DOHH2 (cell line): Measurements from ENCODE around the gene MAP2K7.

ENCODE experiments used
- CTCF ChIP-seq: fragments of 200-600 bp; sonication (generic); IDR thresholded peaks from one replicate; pipeline ENCODE4 v1.5.1; 2014; ENCODE audit warnings: antibody characterized with exemption, mild to moderate bottlenecking, low read depth, low read length; ENCODE audit not compliant: poor library complexity, severe bottlenecking
- EZH2phosphoT487 ChIP-seq: fragments of 200-600 bp; sonication (generic); IDR thresholded peaks from 2 replicates; pipeline ENCODE4 v1.6.1; 2017; ENCODE audit warnings: borderline replicate concordance, mild to moderate bottlenecking, antibody characterized with exemption, low read length, moderate library complexity, mixed read lengths

- no peak for TF ChIP-seq CTCF
- no peak for TF ChIP-seq EZH2phosphoT487
Observed at GRCh38 chr19:7928334-7928706, 24.6 kb downstream of the MAP2K7 start.
